WTC11 (cell line): ENCODE results near the gene TMEM121B. TPM values are rescaled to one million over a fixed set of nuclear protein-coding genes. Genes with fewer than 3 reads are reported as not detected.

ENCODE experiments used
- ATAC-seq: fragments of 200-7000 bp; cut with Tn5 transposase; 2 replicates; pipeline ENCODE4 v1.10.0; 2021; ENCODE audit warnings: mild to moderate bottlenecking, moderate library complexity
- CTCF ChIA-PET: fragments of 300-600 bp; sonication (Branson Sonifier 250); formaldehyde crosslinking; loops from one replicate; lab custom pipeline; 2021; ENCODE audit warnings: antibody characterized with exemption; lab: Charles Lee
- POLR2A ChIA-PET: fragments of 350-600 bp; sonication (Branson Sonifier 250); formaldehyde crosslinking; loops from one replicate; lab custom pipeline; 2021; ENCODE audit warnings: antibody characterized with exemption; lab: Charles Lee
- DNase-seq: peaks from one replicate; pipeline ENCODE4 v3.0.0; 2021; ENCODE audit warnings: low spot score
- H3K27ac Mint-ChIP-seq: 2 replicates; pipeline ENCODE4 v1.8.0; 2021; ENCODE audit warnings: mixed read lengths
- H3K27me3 Mint-ChIP-seq: 2 replicates; pipeline ENCODE4 v1.8.0; 2021; ENCODE audit warnings: low read depth, mild to moderate bottlenecking, moderate library complexity, mixed read lengths
- H3K36me3 Mint-ChIP-seq: 2 replicates; pipeline ENCODE4 v1.8.0; 2021; ENCODE audit warnings: mixed read lengths
- H3K4me1 Mint-ChIP-seq: 2 replicates; pipeline ENCODE4 v1.8.0; 2022; ENCODE audit warnings: mixed read lengths
- H3K4me3 Mint-ChIP-seq: 2 replicates; pipeline ENCODE4 v1.8.0; 2021; ENCODE audit warnings: mild to moderate bottlenecking, moderate library complexity, mixed read lengths
- H3K9me3 Mint-ChIP-seq: 2 replicates; pipeline ENCODE4 v1.8.0; 2021; ENCODE audit warnings: mixed read lengths
- CREB1 ChIP-seq: sonication (generic); formaldehyde crosslinking; IDR thresholded peaks from 2 replicates; pipeline ENCODE4 v1.8.0; 2023; ENCODE audit warnings: mild to moderate bottlenecking, missing genetic modification reagents
- FOXJ3 ChIP-seq: sonication (generic); formaldehyde crosslinking; IDR thresholded peaks from 2 replicates; pipeline ENCODE4 v1.9.0; 2021; ENCODE audit warnings: missing genetic modification reagents, mild to moderate bottlenecking, borderline replicate concordance
- FOXP1 ChIP-seq: sonication (generic); formaldehyde crosslinking; IDR thresholded peaks from 2 replicates; pipeline ENCODE4 v1.8.0; 2022; ENCODE audit warnings: missing genetic modification reagents, mild to moderate bottlenecking, moderate library complexity, borderline replicate concordance
- GRHL2 ChIP-seq: fragments of 250-450 bp; sonication (Bioruptor Pico); IDR thresholded peaks from 2 replicates; pipeline ENCODE4 v1.8.0; 2022; ENCODE audit warnings: mild to moderate bottlenecking, moderate library complexity; ENCODE audit not compliant: insufficient replicate concordance, severe bottlenecking
- HMGA2 ChIP-seq: fragments of 250-450 bp; sonication (Bioruptor Pico); IDR thresholded peaks from 2 replicates; pipeline ENCODE4 v1.4.0; 2021; ENCODE audit warnings: mild to moderate bottlenecking, moderate library complexity
- KAT7 ChIP-seq: sonication (generic); formaldehyde crosslinking; IDR thresholded peaks from 2 replicates; pipeline ENCODE4 v1.8.1; 2023; ENCODE audit warnings: missing genetic modification reagents, mild to moderate bottlenecking, borderline replicate concordance
- PRRX2 ChIP-seq: fragments of 250-450 bp; sonication (Bioruptor Pico); IDR thresholded peaks from 2 replicates; pipeline ENCODE4 v1.8.0; 2021; ENCODE audit warnings: mild to moderate bottlenecking
- RELA ChIP-seq: sonication (generic); formaldehyde crosslinking; IDR thresholded peaks from 2 replicates; pipeline ENCODE4 v1.8.1; 2022; ENCODE audit warnings: missing genetic modification reagents, mild to moderate bottlenecking, borderline replicate concordance
- SMAD3 ChIP-seq: sonication (generic); formaldehyde crosslinking; IDR thresholded peaks from 2 replicates; pipeline ENCODE4 v1.8.0; 2022; ENCODE audit warnings: missing genetic modification reagents, mild to moderate bottlenecking, borderline replicate concordance
- TCF7 ChIP-seq: sonication (generic); formaldehyde crosslinking; IDR thresholded peaks from 2 replicates; pipeline ENCODE4 v1.8.0; 2022; ENCODE audit warnings: mild to moderate bottlenecking, low read depth, missing genetic modification reagents, moderate library complexity
- ZNF263 ChIP-seq: sonication (generic); formaldehyde crosslinking; IDR thresholded peaks from 2 replicates; pipeline ENCODE4 v1.8.1; 2022; ENCODE audit warnings: low read depth, mild to moderate bottlenecking, moderate library complexity, missing genetic modification reagents
- ZNF671 ChIP-seq: fragments of 250-450 bp; sonication (Bioruptor Pico); IDR thresholded peaks from 2 replicates; pipeline ENCODE4 v1.8.0; 2021; ENCODE audit warnings: mild to moderate bottlenecking
- total RNA-seq: library from RNA; stranded (reverse); gene quantifications from 3 replicates; pipeline ENCODE4 v1.2.3, GENCODE V29; 2021
- TF ChIP-seq, protein P1 (sequence below): fragments of 250-450 bp; sonication (Bioruptor Pico); IDR thresholded peaks from 2 replicates; pipeline ENCODE4 v1.9.0; 2021; ENCODE audit warnings: mild to moderate bottlenecking, borderline replicate concordance
- TF ChIP-seq, protein P2 (sequence below): sonication (generic); formaldehyde crosslinking; IDR thresholded peaks from 2 replicates; pipeline ENCODE4 v1.8.0; 2023; ENCODE audit warnings: missing genetic modification reagents
- TF ChIP-seq, protein P3 (sequence below): fragments of 250-450 bp; sonication (Bioruptor Pico); IDR thresholded peaks from 2 replicates; pipeline ENCODE4 v1.9.0; 2021; ENCODE audit warnings: mild to moderate bottlenecking
- TF ChIP-seq, protein P4 (sequence below): sonication (generic); formaldehyde crosslinking; IDR thresholded peaks from 2 replicates; pipeline ENCODE4 v1.8.0; 2023; ENCODE audit warnings: missing genetic modification reagents, mild to moderate bottlenecking, borderline replicate concordance
- TF ChIP-seq, protein P5 (sequence below): sonication (generic); formaldehyde crosslinking; IDR thresholded peaks from 2 replicates; pipeline ENCODE4 v1.8.1; 2022; ENCODE audit warnings: low read depth, missing genetic modification reagents, borderline replicate concordance
- TF ChIP-seq, protein P6 (sequence below): fragments of 250-450 bp; sonication (Bioruptor Pico); IDR thresholded peaks from 2 replicates; pipeline ENCODE4 v1.9.0; 2021; ENCODE audit warnings: mild to moderate bottlenecking

TMEM121B gene
- total RNA-seq, 1 experiment from 2014 or later: 7.5 TPM

DNA sequence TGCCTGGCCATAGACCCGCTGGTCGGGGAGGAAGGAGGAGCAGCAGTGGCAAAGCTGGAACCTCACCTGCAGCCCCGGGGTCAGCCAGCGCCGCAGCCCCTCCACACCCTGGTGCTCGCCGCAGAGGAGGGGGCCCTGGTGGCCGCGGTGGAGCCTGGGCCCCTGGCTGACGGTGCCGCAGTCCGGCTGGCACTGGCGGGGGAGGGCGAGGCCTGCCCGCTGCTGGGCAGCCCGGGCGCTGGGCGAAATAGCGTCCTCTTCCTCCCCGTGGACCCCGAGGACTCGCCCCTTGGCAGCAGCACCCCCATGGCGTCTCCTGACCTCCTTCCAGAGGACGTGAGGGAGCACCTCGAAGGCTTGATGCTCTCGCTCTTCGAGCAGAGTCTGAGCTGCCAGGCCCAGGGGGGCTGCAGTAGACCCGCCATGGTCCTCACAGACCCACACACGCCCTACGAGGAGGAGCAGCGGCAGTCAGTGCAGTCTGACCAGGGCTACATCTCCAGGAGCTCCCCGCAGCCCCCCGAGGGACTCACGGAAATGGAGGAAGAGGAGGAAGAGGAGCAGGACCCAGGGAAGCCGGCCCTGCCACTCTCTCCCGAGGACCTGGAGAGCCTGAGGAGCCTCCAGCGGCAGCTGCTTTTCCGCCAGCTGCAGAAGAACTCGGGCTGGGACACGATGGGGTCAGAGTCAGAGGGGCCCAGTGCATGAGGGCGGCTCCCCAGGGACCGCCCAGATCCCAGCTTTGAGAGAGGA, 11.9 kb downstream of the TMEM121B start:
- peaks cover 4% of the 10 kb centered on the region; the same call in 1 of the 2 replicates for H3K4me1 Mint-ChIP-seq
- no peak for ATAC-seq
- no peaks in the 10 kb centered on the region for H3K9me3 Mint-ChIP-seq
- no peak for DNase-seq
- no peak overlapping the region for H3K4me3 Mint-ChIP-seq
- ChIA-PET POLR2A (no interaction called here), CTCF (interaction anchor here (0.7 to 3.9 kb wide), 2 partner anchors 10 to 13 kb away, joined by 3 to 19 read pairs; no protein-coding TSS in a partner anchor)
- TF ChIP-seq PRRX2 (no peak), RELA (CRISPR knock-in tag) (no peak), FOXJ3 (CRISPR knock-in tag) (no peak), TCF7 (CRISPR knock-in tag) (no peak), FOXP1 (CRISPR knock-in tag) (no peak), ZNF671 (CRISPR knock-in tag) (no peak), HMGA2 (no peak), KAT7 (CRISPR knock-in tag) (no peak)
- TF ChIP-seq, protein P1, sequence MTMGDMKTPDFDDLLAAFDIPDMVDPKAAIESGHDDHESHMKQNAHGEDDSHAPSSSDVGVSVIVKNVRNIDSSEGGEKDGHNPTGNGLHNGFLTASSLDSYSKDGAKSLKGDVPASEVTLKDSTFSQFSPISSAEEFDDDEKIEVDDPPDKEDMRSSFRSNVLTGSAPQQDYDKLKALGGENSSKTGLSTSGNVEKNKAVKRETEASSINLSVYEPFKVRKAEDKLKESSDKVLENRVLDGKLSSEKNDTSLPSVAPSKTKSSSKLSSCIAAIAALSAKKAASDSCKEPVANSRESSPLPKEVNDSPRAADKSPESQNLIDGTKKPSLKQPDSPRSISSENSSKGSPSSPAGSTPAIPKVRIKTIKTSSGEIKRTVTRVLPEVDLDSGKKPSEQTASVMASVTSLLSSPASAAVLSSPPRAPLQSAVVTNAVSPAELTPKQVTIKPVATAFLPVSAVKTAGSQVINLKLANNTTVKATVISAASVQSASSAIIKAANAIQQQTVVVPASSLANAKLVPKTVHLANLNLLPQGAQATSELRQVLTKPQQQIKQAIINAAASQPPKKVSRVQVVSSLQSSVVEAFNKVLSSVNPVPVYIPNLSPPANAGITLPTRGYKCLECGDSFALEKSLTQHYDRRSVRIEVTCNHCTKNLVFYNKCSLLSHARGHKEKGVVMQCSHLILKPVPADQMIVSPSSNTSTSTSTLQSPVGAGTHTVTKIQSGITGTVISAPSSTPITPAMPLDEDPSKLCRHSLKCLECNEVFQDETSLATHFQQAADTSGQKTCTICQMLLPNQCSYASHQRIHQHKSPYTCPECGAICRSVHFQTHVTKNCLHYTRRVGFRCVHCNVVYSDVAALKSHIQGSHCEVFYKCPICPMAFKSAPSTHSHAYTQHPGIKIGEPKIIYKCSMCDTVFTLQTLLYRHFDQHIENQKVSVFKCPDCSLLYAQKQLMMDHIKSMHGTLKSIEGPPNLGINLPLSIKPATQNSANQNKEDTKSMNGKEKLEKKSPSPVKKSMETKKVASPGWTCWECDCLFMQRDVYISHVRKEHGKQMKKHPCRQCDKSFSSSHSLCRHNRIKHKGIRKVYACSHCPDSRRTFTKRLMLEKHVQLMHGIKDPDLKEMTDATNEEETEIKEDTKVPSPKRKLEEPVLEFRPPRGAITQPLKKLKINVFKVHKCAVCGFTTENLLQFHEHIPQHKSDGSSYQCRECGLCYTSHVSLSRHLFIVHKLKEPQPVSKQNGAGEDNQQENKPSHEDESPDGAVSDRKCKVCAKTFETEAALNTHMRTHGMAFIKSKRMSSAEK: no peak
- TF ChIP-seq, protein P2, sequence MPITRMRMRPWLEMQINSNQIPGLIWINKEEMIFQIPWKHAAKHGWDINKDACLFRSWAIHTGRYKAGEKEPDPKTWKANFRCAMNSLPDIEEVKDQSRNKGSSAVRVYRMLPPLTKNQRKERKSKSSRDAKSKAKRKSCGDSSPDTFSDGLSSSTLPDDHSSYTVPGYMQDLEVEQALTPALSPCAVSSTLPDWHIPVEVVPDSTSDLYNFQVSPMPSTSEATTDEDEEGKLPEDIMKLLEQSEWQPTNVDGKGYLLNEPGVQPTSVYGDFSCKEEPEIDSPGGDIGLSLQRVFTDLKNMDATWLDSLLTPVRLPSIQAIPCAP (CRISPR knock-in tag): no peak
- TF ChIP-seq, protein P3, sequence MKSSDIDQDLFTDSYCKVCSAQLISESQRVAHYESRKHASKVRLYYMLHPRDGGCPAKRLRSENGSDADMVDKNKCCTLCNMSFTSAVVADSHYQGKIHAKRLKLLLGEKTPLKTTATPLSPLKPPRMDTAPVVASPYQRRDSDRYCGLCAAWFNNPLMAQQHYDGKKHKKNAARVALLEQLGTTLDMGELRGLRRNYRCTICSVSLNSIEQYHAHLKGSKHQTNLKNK (CRISPR knock-in tag): no peak
- TF ChIP-seq, protein P4, sequence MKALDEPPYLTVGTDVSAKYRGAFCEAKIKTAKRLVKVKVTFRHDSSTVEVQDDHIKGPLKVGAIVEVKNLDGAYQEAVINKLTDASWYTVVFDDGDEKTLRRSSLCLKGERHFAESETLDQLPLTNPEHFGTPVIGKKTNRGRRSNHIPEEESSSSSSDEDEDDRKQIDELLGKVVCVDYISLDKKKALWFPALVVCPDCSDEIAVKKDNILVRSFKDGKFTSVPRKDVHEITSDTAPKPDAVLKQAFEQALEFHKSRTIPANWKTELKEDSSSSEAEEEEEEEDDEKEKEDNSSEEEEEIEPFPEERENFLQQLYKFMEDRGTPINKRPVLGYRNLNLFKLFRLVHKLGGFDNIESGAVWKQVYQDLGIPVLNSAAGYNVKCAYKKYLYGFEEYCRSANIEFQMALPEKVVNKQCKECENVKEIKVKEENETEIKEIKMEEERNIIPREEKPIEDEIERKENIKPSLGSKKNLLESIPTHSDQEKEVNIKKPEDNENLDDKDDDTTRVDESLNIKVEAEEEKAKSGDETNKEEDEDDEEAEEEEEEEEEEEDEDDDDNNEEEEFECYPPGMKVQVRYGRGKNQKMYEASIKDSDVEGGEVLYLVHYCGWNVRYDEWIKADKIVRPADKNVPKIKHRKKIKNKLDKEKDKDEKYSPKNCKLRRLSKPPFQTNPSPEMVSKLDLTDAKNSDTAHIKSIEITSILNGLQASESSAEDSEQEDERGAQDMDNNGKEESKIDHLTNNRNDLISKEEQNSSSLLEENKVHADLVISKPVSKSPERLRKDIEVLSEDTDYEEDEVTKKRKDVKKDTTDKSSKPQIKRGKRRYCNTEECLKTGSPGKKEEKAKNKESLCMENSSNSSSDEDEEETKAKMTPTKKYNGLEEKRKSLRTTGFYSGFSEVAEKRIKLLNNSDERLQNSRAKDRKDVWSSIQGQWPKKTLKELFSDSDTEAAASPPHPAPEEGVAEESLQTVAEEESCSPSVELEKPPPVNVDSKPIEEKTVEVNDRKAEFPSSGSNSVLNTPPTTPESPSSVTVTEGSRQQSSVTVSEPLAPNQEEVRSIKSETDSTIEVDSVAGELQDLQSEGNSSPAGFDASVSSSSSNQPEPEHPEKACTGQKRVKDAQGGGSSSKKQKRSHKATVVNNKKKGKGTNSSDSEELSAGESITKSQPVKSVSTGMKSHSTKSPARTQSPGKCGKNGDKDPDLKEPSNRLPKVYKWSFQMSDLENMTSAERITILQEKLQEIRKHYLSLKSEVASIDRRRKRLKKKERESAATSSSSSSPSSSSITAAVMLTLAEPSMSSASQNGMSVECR (CRISPR knock-in tag): no peak
- peak overlapping the region; percentile 36; the same call in 1 of the 2 replicates for H3K27ac Mint-ChIP-seq
- no peaks in the 10 kb centered on the region for H3K27me3 Mint-ChIP-seq
- no peaks in the 10 kb centered on the region; the same call in 1 of the 2 replicates for H3K36me3 Mint-ChIP-seq

DNA sequence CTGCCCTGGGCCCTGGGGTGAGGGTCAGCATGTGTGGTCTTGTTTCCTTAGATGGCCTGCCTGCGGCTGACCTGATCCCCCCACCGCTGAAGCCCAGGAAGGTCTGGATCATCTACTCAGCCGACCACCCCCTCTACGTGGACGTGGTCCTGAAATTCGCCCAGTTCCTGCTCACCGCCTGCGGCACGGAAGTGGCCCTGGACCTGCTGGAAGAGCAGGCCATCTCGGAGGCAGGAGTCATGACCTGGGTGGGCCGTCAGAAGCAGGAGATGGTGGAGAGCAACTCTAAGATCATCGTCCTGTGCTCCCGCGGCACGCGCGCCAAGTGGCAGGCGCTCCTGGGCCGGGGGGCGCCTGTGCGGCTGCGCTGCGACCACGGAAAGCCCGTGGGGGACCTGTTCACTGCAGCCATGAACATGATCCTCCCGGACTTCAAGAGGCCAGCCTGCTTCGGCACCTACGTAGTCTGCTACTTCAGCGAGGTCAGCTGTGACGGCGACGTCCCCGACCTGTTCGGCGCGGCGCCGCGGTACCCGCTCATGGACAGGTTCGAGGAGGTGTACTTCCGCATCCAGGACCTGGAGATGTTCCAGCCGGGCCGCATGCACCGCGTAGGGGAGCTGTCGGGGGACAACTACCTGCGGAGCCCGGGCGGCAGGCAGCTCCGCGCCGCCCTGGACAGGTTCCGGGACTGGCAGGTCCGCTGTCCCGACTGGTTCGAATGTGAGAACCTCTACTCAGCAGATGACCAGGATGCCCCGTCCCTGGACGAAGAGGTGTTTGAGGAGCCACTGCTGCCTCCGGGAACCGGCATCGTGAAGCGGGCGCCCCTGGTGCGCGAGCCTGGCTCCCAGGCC, 12.7 kb downstream of the TMEM121B start:
- Mint-ChIP-seq H3K27ac (no peak overlapping the region), H3K4me3 (no peak overlapping the region), H3K36me3 (no peaks in the 10 kb centered on the region; the same call in 1 of the 2 replicates), H3K27me3 (no peaks in the 10 kb centered on the region), H3K9me3 (no peaks in the 10 kb centered on the region), H3K4me1 (peaks cover 4% of the 10 kb centered on the region; the same call in 1 of the 2 replicates)
- ChIA-PET CTCF (interaction anchor here (0.7 to 1.2 kb wide), 4 partner anchors 11 to 63 kb away, joined by 3 to 7 read pairs (median 3); no protein-coding TSS in a partner anchor), POLR2A (no interaction called here)
- ATAC-seq (no peak), DNase-seq (no peak)
- no peak for TF ChIP-seq ZNF263
- TF ChIP-seq GRHL2 (CRISPR knock-in tag): no peak
- TF ChIP-seq SMAD3 (CRISPR knock-in tag): no peak
- TF ChIP-seq, protein P5, sequence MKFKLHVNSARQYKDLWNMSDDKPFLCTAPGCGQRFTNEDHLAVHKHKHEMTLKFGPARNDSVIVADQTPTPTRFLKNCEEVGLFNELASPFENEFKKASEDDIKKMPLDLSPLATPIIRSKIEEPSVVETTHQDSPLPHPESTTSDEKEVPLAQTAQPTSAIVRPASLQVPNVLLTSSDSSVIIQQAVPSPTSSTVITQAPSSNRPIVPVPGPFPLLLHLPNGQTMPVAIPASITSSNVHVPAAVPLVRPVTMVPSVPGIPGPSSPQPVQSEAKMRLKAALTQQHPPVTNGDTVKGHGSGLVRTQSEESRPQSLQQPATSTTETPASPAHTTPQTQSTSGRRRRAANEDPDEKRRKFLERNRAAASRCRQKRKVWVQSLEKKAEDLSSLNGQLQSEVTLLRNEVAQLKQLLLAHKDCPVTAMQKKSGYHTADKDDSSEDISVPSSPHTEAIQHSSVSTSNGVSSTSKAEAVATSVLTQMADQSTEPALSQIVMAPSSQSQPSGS (CRISPR knock-in tag): no peak
- TF ChIP-seq, protein P6, sequence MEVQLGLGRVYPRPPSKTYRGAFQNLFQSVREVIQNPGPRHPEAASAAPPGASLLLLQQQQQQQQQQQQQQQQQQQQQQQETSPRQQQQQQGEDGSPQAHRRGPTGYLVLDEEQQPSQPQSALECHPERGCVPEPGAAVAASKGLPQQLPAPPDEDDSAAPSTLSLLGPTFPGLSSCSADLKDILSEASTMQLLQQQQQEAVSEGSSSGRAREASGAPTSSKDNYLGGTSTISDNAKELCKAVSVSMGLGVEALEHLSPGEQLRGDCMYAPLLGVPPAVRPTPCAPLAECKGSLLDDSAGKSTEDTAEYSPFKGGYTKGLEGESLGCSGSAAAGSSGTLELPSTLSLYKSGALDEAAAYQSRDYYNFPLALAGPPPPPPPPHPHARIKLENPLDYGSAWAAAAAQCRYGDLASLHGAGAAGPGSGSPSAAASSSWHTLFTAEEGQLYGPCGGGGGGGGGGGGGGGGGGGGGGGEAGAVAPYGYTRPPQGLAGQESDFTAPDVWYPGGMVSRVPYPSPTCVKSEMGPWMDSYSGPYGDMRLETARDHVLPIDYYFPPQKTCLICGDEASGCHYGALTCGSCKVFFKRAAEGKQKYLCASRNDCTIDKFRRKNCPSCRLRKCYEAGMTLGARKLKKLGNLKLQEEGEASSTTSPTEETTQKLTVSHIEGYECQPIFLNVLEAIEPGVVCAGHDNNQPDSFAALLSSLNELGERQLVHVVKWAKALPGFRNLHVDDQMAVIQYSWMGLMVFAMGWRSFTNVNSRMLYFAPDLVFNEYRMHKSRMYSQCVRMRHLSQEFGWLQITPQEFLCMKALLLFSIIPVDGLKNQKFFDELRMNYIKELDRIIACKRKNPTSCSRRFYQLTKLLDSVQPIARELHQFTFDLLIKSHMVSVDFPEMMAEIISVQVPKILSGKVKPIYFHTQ (CRISPR knock-in tag): no peak
- TF ChIP-seq CREB1: no peak
